Fibroblast of lung (primary cell): Measurements from ENCODE around the gene ATCAY.

Experiments used
- CTCF ChIP-seq, 2 donors: IDR thresholded peaks in 1 of 2; conservative IDR thresholded peaks in 1 of 2; 1 replicate in 1 of 2; 2 replicates in 1 of 2; pipeline ENCODE4 v1.5.1; 2011 to 2012; ENCODE audit warnings: low read length in 2 of 2, control low read depth in 1 of 2, inconsistent platforms in 1 of 2, low read depth in 1 of 2, mild to moderate bottlenecking in 1 of 2
- EZH2 ChIP-seq: IDR thresholded peaks from 2 replicates; pipeline ENCODE4 v1.5.1; 2012; ENCODE audit warnings: low read length, control low read depth, mild to moderate bottlenecking; ENCODE audit errors: missing control alignments

GRCh38 chr19:3831601-3832000 is 48.9 kb upstream of the ATCAY start:
- TF ChIP-seq CTCF (conservative IDR thresholded peaks at IDR 0.05 in 1 of 2, IDR thresholded peaks at IDR 0.05 in 1 of 2; ENCODE audit: low read depth in 1 of 2, low read length in 2 of 2) (no peak), EZH2 (no peak)
